ENCODE measurements around the gene USP7.
A peak's percentile ranks its signal among the peaks of the same experiment; 100 is the strongest.
"Not testable (repeated sequence)": the region's sequence is repeated elsewhere in the genome, so short reads cannot be mapped to it uniquely, and the experiment has no call there.

USP7 gene

GRCh38 chr16:8855972-8856371 is 107.7 kb downstream of the USP7 start:
- no peak for DNase-seq

- DNase-seq: no peak
Measured at GRCh38 chr16:8855051-8855786, 108.5 kb downstream of the USP7 start.

GRCh38 chr16:8854298-8854948 is 109.3 kb downstream of the USP7 start:
- DNase-seq: no peak

- DNase-seq: no peak
Measured at GRCh38 chr16:8853611-8854010, 110.1 kb downstream of the USP7 start.

GRCh38 chr16:8853150-8853549 is 110.6 kb downstream of the USP7 start:
- DNase-seq: no peak

GRCh38 chr16:8852534-8852933 is 111.2 kb downstream of the USP7 start:
- no peak for DNase-seq

GRCh38 chr16:8851761-8852403 is 111.8 kb downstream of the USP7 start:
- no peak for DNase-seq

GRCh38 chr16:8850279-8850885 is 113.3 kb downstream of the USP7 start:
- DNase-seq: peak in 1 of 2 donors; percentile 37

GRCh38 chr16:8849411-8850011 is 114.2 kb downstream of the USP7 start:
- DNase-seq: no peak

GRCh38 chr16:8848939-8849391 is 114.7 kb downstream of the USP7 start:
- no peak for DNase-seq

- DNase-seq: no peak
Measured at GRCh38 chr16:8848231-8848938, 115.3 kb downstream of the USP7 start.

- no peak for DNase-seq
Measured at GRCh38 chr16:8847623-8848022, 116.1 kb downstream of the USP7 start.

GRCh38 chr16:8847145-8847544 is 116.6 kb downstream of the USP7 start:
- no peak for DNase-seq

- no peak for DNase-seq
Measured at GRCh38 chr16:8846401-8846932, 117.2 kb downstream of the USP7 start.

GRCh38 chr16:8845699-8846298 is 117.9 kb downstream of the USP7 start:
- DNase-seq: no peak

- not testable (repeated sequence) for DNase-seq
Measured at GRCh38 chr16:8843296-8843695, 120.4 kb downstream of the USP7 start.

Measured in CD4-positive, alpha-beta T cell treated with Interleukin-1 beta for 1 hour (primary cell).